Measurements from ENCODE around the gene TKFC.
A peak's percentile ranks its signal among the peaks of the same experiment; 100 is the strongest.

The TKFC gene

GRCh38 chr11:61332797-61333549 lies at the start of gene TKFC, which contains the start of gene DDB1:
TSS of gene TKFC (plus strand) at chr11:61333228. CDS start at chr11:61334729, 1,501 bp downstream.
TSS of gene DDB1 (minus strand) at chr11:61333105. CDS start at chr11:61332968, 137 bp downstream.
- peak; percentile 83 for DNase-seq (ENCODE audit: low read depth)

- no peak for DNase-seq (ENCODE audit: low read depth)
Observed at GRCh38 chr11:61283613-61284012, 49.4 kb upstream of the TKFC start.

GRCh38 chr11:61287338-61287977 lies 45.6 kb upstream of the TKFC start:
- DNase-seq (ENCODE audit: low read depth): no peak

- DNase-seq (ENCODE audit: low read depth): no peak
Observed at GRCh38 chr11:61290905-61291690, 41.9 kb upstream of the TKFC start.

GRCh38 chr11:61292356-61292755 lies 40.7 kb upstream of the TKFC start:
- no peak for DNase-seq (ENCODE audit: low read depth)

- no peak for DNase-seq (ENCODE audit: low read depth)
Observed at GRCh38 chr11:61293867-61294716, 38.9 kb upstream of the TKFC start.

GRCh38 chr11:61294717-61295595 lies 38.1 kb upstream of the TKFC start, which contains the start of gene VWCE:
TSS of gene VWCE (minus strand) at chr11:61295316. CDS start at chr11:61295037, 279 bp downstream.
- no peak for DNase-seq (ENCODE audit: low read depth)

- DNase-seq (ENCODE audit: low read depth): no peak
Observed at GRCh38 chr11:61295596-61295926, 37.5 kb upstream of the TKFC start.

GRCh38 chr11:61297341-61297740 lies 35.7 kb upstream of the TKFC start:
- DNase-seq (ENCODE audit: low read depth): no peak

GRCh38 chr11:61297746-61298145 lies 35.3 kb upstream of the TKFC start:
- peak; percentile 79 for DNase-seq (ENCODE audit: low read depth)

GRCh38 chr11:61298663-61299244 lies 34.3 kb upstream of the TKFC start:
- DNase-seq (ENCODE audit: low read depth): no peak

GRCh38 chr11:61302550-61302949 lies 30.5 kb upstream of the TKFC start:
- no peak for DNase-seq (ENCODE audit: low read depth)

- DNase-seq (ENCODE audit: low read depth): no peak
Observed at GRCh38 chr11:61303725-61304124, 29.3 kb upstream of the TKFC start.

GRCh38 chr11:61305417-61305816 lies 27.6 kb upstream of the TKFC start:
- no peak for DNase-seq (ENCODE audit: low read depth)

- no peak for DNase-seq (ENCODE audit: low read depth)
Observed at GRCh38 chr11:61306221-61306620, 26.8 kb upstream of the TKFC start.

- no peak for DNase-seq (ENCODE audit: low read depth)
Observed at GRCh38 chr11:61307354-61307753, 25.7 kb upstream of the TKFC start.

- no peak for DNase-seq (ENCODE audit: low read depth)
Observed at GRCh38 chr11:61309141-61309540, 23.9 kb upstream of the TKFC start.

- DNase-seq (ENCODE audit: low read depth): no peak
Observed at GRCh38 chr11:61309739-61310138, 23.3 kb upstream of the TKFC start.

GRCh38 chr11:61310749-61311148 lies 22.3 kb upstream of the TKFC start:
- DNase-seq (ENCODE audit: low read depth): no peak

- DNase-seq (ENCODE audit: low read depth): no peak
Observed at GRCh38 chr11:61315260-61315659, 17.8 kb upstream of the TKFC start.
